BLaER1 treated with 17β-estradiol and CSF1 and Interleukin-3, amounts not matched to agents 10 nM and 100 nM (cell line): Measurements from ENCODE around the gene UBE2H.

ENCODE experiments used
- H3K27ac ChIP-seq, 11 experiments: shearing (Covaris generic); formaldehyde crosslinking; 2 replicates each; pipeline ENCODE4 v1.8.1; 2022
- H3K27me3 ChIP-seq, 11 experiments: shearing (Covaris generic); formaldehyde crosslinking; 2 replicates each; pipeline ENCODE4 v1.8.1; 2022
- H3K36me3 ChIP-seq, 11 experiments: shearing (Covaris generic); formaldehyde crosslinking; 2 replicates each; pipeline ENCODE4 v1.8.1; 2022
- H3K4me1 ChIP-seq, 10 experiments: shearing (Covaris generic); formaldehyde crosslinking; 2 replicates each; pipeline ENCODE4 v1.8.1; 2022
- H3K4me2 ChIP-seq, 11 experiments: shearing (Covaris generic); formaldehyde crosslinking; 2 replicates each; pipeline ENCODE4 v1.8.1; 2022
- H3K4me3 ChIP-seq, 10 experiments: shearing (Covaris generic); formaldehyde crosslinking; 2 replicates each; pipeline ENCODE4 v1.8.1; 2022
- H3K9ac ChIP-seq, 11 experiments: shearing (Covaris generic); formaldehyde crosslinking; 2 replicates each; pipeline ENCODE4 v1.8.1; 2022
- H3K9me3 ChIP-seq, 11 experiments: shearing (Covaris generic); formaldehyde crosslinking; replicated peaks in 1 of 11; 2 replicates each; pipeline ENCODE4 v1.8.1; 2022
- H4K20me1 ChIP-seq, 11 experiments: shearing (Covaris generic); formaldehyde crosslinking; 2 replicates each; pipeline ENCODE4 v1.8.1; 2022
- Cebpa-rat ChIP-seq, 11 experiments: shearing (Covaris generic); IDR thresholded peaks; 2 replicates each; pipeline ENCODE4 v1.8.1; 2022

The UBE2H gene

GRCh38 chr7:129947049-129947448 lies 5.7 kb downstream of the UBE2H start:
- TF ChIP-seq Cebpa-rat (IDR thresholded peaks at IDR 0.05) = no peak
- Histone ChIP-seq H3K4me2 (peak overlapping the region in 2 of 11 experiments; percentile 38 to 98; a peak in 2 of 22 replicates), H3K4me3 (no peak overlapping the region), H3K36me3 (peaks cover 33 to 60% (median 44%) of the 10 kb centered on the region in 11 experiments), H3K4me1 (peaks cover 30 to 46% (median 38%) of the 10 kb centered on the region in 10 experiments), H3K27me3 (no peaks in the 10 kb centered on the region), H4K20me1 (peaks cover 16 to 84% (median 49%) of the 10 kb centered on the region in 11 experiments; a peak in 20 of 22 replicates), H3K27ac (no peak overlapping the region), H3K9ac (no peak overlapping the region), H3K9me3 (peaks cover 0 to 20% (median 13%) of the 10 kb centered on the region in 11 experiments; a peak in 16 of 22 replicates)

DNA sequence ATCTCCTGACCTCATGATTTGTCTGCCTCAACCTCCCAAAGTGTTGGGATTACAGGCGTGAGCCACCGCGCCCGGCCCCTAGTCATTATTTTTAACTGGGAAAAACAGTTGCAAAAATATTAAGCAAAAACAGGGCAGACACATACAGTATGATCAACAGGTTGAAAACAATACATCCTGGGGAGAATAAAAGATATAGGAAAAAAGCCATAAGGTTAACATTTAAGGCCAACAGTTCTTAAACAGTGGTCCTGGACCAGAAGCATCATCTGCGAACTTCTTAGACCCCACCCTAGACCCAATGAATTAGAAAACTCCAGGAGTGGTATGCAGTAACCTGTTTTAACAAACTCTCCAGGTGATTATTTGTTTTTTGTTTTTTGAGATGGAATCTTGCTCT lies 6.5 kb downstream of the UBE2H start:
- no peak overlapping the region for H3K27ac ChIP-seq
- no peak overlapping the region for H3K9ac ChIP-seq
- peaks cover 18 to 92% (median 55%) of the 10 kb centered on the region in 11 experiments; a peak in 20 of 22 replicates for H4K20me1 ChIP-seq
- H3K27me3 ChIP-seq = no peaks in the 10 kb centered on the region
- H3K36me3 ChIP-seq = peaks cover 37 to 67% (median 52%) of the 10 kb centered on the region in 11 experiments
- H3K4me3 ChIP-seq = no peak overlapping the region
- H3K9me3 ChIP-seq = peaks cover 0 to 20% (median 13%) of the 10 kb centered on the region in 11 experiments; a peak in 16 of 22 replicates
- no peak for TF ChIP-seq Cebpa-rat (IDR thresholded peaks at IDR 0.05)
- peaks cover 30 to 42% (median 37%) of the 10 kb centered on the region in 10 experiments for H3K4me1 ChIP-seq
- no peak overlapping the region for H3K4me2 ChIP-seq

- H3K4me1 ChIP-seq = peaks cover 8 to 18% (median 13%) of the 10 kb centered on the region in 10 experiments
- H3K4me2 ChIP-seq = no peak overlapping the region
- peaks cover 50 to 94% (median 70%) of the 10 kb centered on the region in 11 experiments for H3K36me3 ChIP-seq
- H3K27ac ChIP-seq = no peak overlapping the region
- peaks cover 31 to 100% (median 71%) of the 10 kb centered on the region in 11 experiments; a peak in 21 of 22 replicates for H4K20me1 ChIP-seq
- H3K9ac ChIP-seq = no peak overlapping the region
- H3K9me3 ChIP-seq = peaks cover 0 to 20% (median 13%) of the 10 kb centered on the region in 11 experiments; a peak in 16 of 22 replicates
- H3K4me3 ChIP-seq = no peak overlapping the region
- no peaks in the 10 kb centered on the region for H3K27me3 ChIP-seq
- TF ChIP-seq Cebpa-rat (IDR thresholded peaks at IDR 0.05) = 0 out of 22 replicates have a peak, but pooled peaks of 1 of the 11 experiments have one; percentile 13
Observed at GRCh38 chr7:129943352-129943751, 9.4 kb downstream of the UBE2H start.

DNA sequence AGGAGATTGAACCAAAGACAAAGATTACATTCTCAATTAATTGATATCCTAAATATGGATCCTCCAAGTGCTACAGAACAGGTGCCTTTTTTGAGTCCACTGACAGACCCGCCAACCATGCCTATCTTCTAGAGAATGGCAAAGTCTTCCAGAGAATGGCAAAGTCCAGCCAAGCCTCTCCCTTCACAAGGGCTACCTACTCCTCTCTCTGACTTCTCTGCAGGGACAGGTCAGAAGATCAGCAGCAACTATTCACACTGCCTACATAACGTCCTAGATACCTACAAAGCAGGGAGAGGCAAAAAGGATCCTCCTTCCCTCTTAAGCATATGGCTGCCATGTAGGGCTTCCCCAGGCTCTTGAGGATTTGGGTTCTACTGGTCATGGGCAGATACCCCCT lies 12.4 kb downstream of the UBE2H start:
- H3K27me3 ChIP-seq = no peaks in the 10 kb centered on the region
- no peak overlapping the region for H3K4me3 ChIP-seq
- H3K9ac ChIP-seq = no peak overlapping the region
- H4K20me1 ChIP-seq = peaks cover 37 to 100% (median 69%) of the 10 kb centered on the region in 11 experiments; a peak in 19 of 22 replicates
- peaks cover 36 to 96% (median 55%) of the 10 kb centered on the region in 11 experiments for H3K36me3 ChIP-seq
- H3K9me3 ChIP-seq = peaks cover 0 to 14% (median 11%) of the 10 kb centered on the region in 11 experiments; a peak in 16 of 22 replicates
- no peak overlapping the region for H3K4me2 ChIP-seq
- no peak for TF ChIP-seq Cebpa-rat (IDR thresholded peaks at IDR 0.05)
- H3K4me1 ChIP-seq = no peaks in the 10 kb centered on the region
- no peak overlapping the region for H3K27ac ChIP-seq

GRCh38 chr7:129939881-129940280 lies 12.9 kb downstream of the UBE2H start:
- Histone ChIP-seq H4K20me1 (peaks cover 38 to 100% (median 71%) of the 10 kb centered on the region in 11 experiments; a peak in 19 of 22 replicates), H3K4me1 (no peaks in the 10 kb centered on the region)
- no peak for TF ChIP-seq Cebpa-rat (IDR thresholded peaks at IDR 0.05)

GRCh38 chr7:129933627-129934026 lies 19.1 kb downstream of the UBE2H start:
- H3K36me3 ChIP-seq = peaks cover 0 to 92% (median 36%) of the 10 kb centered on the region in 11 experiments; a peak in 21 of 22 replicates
- no peak overlapping the region for H3K27ac ChIP-seq
- no peak overlapping the region for H3K9ac ChIP-seq
- TF ChIP-seq Cebpa-rat (IDR thresholded peaks at IDR 0.05) = no peak
- no peak overlapping the region for H3K4me3 ChIP-seq
- H4K20me1 ChIP-seq = peaks cover 13 to 99% (median 38%) of the 10 kb centered on the region in 11 experiments; a peak in 18 of 22 replicates
- no peak overlapping the region; a peak in 1 of 22 replicates for H3K4me2 ChIP-seq
- peaks cover 0 to 11% (median 0%) of the 10 kb centered on the region in 10 experiments; a peak in 7 of 20 replicates for H3K4me1 ChIP-seq
- H3K27me3 ChIP-seq = no peaks in the 10 kb centered on the region
- no peaks in the 10 kb centered on the region for H3K9me3 ChIP-seq

More at GRCh38 chr7:129939881-129940280, 12.9 kb downstream of the UBE2H start:
- H3K9me3 ChIP-seq = peaks cover 0 to 11% (median 8%) of the 10 kb centered on the region in 11 experiments; a peak in 15 of 22 replicates
- no peaks in the 10 kb centered on the region for H3K27me3 ChIP-seq
- no peak overlapping the region for H3K9ac ChIP-seq
- H3K4me2 ChIP-seq = no peak overlapping the region
- peaks cover 32 to 96% (median 55%) of the 10 kb centered on the region in 11 experiments for H3K36me3 ChIP-seq
- H3K4me3 ChIP-seq = no peak overlapping the region
- no peak overlapping the region for H3K27ac ChIP-seq

- Histone ChIP-seq H3K36me3 (peaks cover 19 to 94% (median 45%) of the 10 kb centered on the region in 11 experiments; a peak in 20 of 22 replicates), H3K4me2 (no peak overlapping the region), H3K4me3 (no peak overlapping the region), H3K4me1 (peaks cover 0 to 7% (median 0%) of the 10 kb centered on the region in 10 experiments; a peak in 1 of 20 replicates), H4K20me1 (peaks cover 6 to 100% (median 47%) of the 10 kb centered on the region in 11 experiments; a peak in 18 of 22 replicates), H3K9me3 (no peaks in the 10 kb centered on the region), H3K27ac (no peak overlapping the region), H3K27me3 (no peaks in the 10 kb centered on the region), H3K9ac (no peak overlapping the region)
- TF ChIP-seq Cebpa-rat (IDR thresholded peaks at IDR 0.05) = no peak
Observed at GRCh38 chr7:129926618-129927017, 26.1 kb downstream of the UBE2H start.

- no peaks in the 10 kb centered on the region for H3K27me3 ChIP-seq
- H3K9ac ChIP-seq = no peak overlapping the region
- no peak for TF ChIP-seq Cebpa-rat (IDR thresholded peaks at IDR 0.05)
- H3K27ac ChIP-seq = no peak overlapping the region
- peaks cover 6 to 100% (median 54%) of the 10 kb centered on the region in 11 experiments; a peak in 18 of 22 replicates for H4K20me1 ChIP-seq
- H3K36me3 ChIP-seq = peaks cover 24 to 97% (median 51%) of the 10 kb centered on the region in 11 experiments; a peak in 20 of 22 replicates
- H3K4me1 ChIP-seq = peaks cover 0 to 7% (median 0%) of the 10 kb centered on the region in 10 experiments; a peak in 1 of 20 replicates
- no peaks in the 10 kb centered on the region for H3K9me3 ChIP-seq
- H3K4me2 ChIP-seq = no peak overlapping the region
- no peak overlapping the region for H3K4me3 ChIP-seq
Observed at GRCh38 chr7:129925416-129926002, 27.3 kb downstream of the UBE2H start.

DNA sequence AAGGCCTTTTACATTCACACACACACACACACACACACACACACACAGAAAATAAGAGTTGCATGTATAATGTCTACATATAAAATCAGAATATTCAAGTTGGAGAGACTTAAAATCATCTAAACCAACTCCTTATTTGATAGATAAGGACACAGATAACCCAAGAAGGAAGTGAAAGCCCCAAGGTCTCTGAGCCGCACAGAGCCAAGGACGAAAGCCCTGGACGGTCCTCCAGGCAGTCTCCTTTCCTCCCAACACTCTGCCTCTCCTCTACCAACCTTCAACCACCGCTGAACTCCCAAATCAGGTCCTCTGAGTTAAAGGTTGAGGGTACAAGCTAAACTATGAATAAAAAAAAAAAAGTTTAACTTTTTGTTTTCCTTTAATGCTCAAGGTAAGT lies 28.2 kb downstream of the UBE2H start:
- H3K9ac ChIP-seq = no peak overlapping the region
- no peaks in the 10 kb centered on the region for H3K9me3 ChIP-seq
- no peak overlapping the region for H3K4me3 ChIP-seq
- no peak overlapping the region for H3K27ac ChIP-seq
- no peak overlapping the region for H3K4me2 ChIP-seq
- H4K20me1 ChIP-seq = peaks cover 6 to 100% (median 55%) of the 10 kb centered on the region in 11 experiments; a peak in 18 of 22 replicates
- no peaks in the 10 kb centered on the region for H3K27me3 ChIP-seq
- H3K4me1 ChIP-seq = peaks cover 0 to 7% (median 0%) of the 10 kb centered on the region in 10 experiments; a peak in 1 of 20 replicates
- H3K36me3 ChIP-seq = peaks cover 18 to 96% (median 43%) of the 10 kb centered on the region in 11 experiments; a peak in 21 of 22 replicates
- TF ChIP-seq Cebpa-rat (IDR thresholded peaks at IDR 0.05) = no peak
